H1 (cell line): ENCODE measurements around the gene WWC1. TPM values are rescaled to one million over a fixed set of nuclear protein-coding genes. Genes with fewer than 3 reads are reported as not detected.

Experiments used
- CTCF ChIA-PET: fragments of 300-600 bp; sonication (Branson Sonifier 250); formaldehyde crosslinking; loops from one replicate; lab custom pipeline; 2021; ENCODE audit not compliant: partially characterized antibody; lab: Charles Lee
- POLR2A ChIA-PET: fragments of 300-600 bp; sonication (Branson Sonifier 250); formaldehyde crosslinking; loops from one replicate; lab custom pipeline; 2021; ENCODE audit warnings: inconsistent platforms; ENCODE audit not compliant: partially characterized antibody; lab: Charles Lee
- DNase-seq, 2 experiments: peaks; one replicate each; pipeline versions ENCODE4 v3.0.0 to v3.0.0-alpha.2; 2010 to 2022; ENCODE audit warnings: low spot score in 2 of 2, low read depth in 1 of 2, mixed read lengths in 1 of 2
- FAIRE-seq: peaks from 2 replicates; lab custom pipeline; 2011; peaks lifted over from hg19 to GRCh38; lab: Jason Lieb, UNC
- H2AFZ ChIP-seq: 2 replicates; pipeline ENCODE4 v1.8.1; 2012; ENCODE audit warnings: low read length, inconsistent platforms
- H2AK5ac ChIP-seq: 2 replicates; pipeline ENCODE4 v1.6.1; 2013; ENCODE audit warnings: low read depth, low read length
- H2BK120ac ChIP-seq: replicated peaks from 2 replicates; pipeline ENCODE3; 2013; ENCODE audit warnings: low read depth, low read length, inconsistent platforms
- H2BK12ac ChIP-seq: 2 replicates; pipeline ENCODE4 v1.6.1; 2013; ENCODE audit warnings: low read depth, low read length
- H2BK15ac ChIP-seq: 2 replicates; pipeline ENCODE4 v1.6.1; 2013; ENCODE audit warnings: low read length
- H2BK20ac ChIP-seq: 2 replicates; pipeline ENCODE4 v1.6.1; 2013; ENCODE audit warnings: low read length
- H2BK5ac ChIP-seq: 2 replicates; pipeline ENCODE4 v1.6.1; 2013; ENCODE audit warnings: low read depth, low read length
- H3K14ac ChIP-seq: 2 replicates; pipeline ENCODE4 v1.6.1; 2013; ENCODE audit warnings: inconsistent platforms; ENCODE audit not compliant: insufficient read length
- H3K18ac ChIP-seq: 2 replicates; pipeline ENCODE4 v1.6.1; 2013; ENCODE audit warnings: low read length; ENCODE audit errors: extremely low read depth
- H3K23ac ChIP-seq: 2 replicates; pipeline ENCODE4 v1.6.1; 2013; ENCODE audit warnings: inconsistent platforms; ENCODE audit not compliant: insufficient read length
- H3K23me2 ChIP-seq: 2 replicates; pipeline ENCODE4 v1.6.1; 2013; ENCODE audit warnings: low read depth, low read length
- H3K27ac ChIP-seq: 2 replicates; pipeline ENCODE4 v1.6.1; 2011; ENCODE audit warnings: low read depth, low read length, inconsistent platforms
- H3K27me3 ChIP-seq, 4 experiments: replicated peaks in 1 of 4; 1 replicate in 1 of 4; 2 replicates in 3 of 4; pipeline versions ENCODE4 v1.6.1 to v1.8.1; 2011 to 2013; ENCODE audit warnings: low read length in 3 of 4, mild to moderate bottlenecking in 3 of 4, inconsistent platforms in 2 of 4, mixed read lengths in 2 of 4, moderate library complexity in 1 of 4; ENCODE audit not compliant: control insufficient read depth in 3 of 4, insufficient read depth in 3 of 4; ENCODE audit errors: extremely low read depth in 1 of 4
- H3K36me3 ChIP-seq, 4 experiments: 2 replicates each; pipeline versions ENCODE4 v1.6.1 to v1.8.1; 2011 to 2013; ENCODE audit warnings: mild to moderate bottlenecking in 4 of 4, low read length in 3 of 4, moderate library complexity in 2 of 4, control low read depth in 1 of 4, inconsistent platforms in 1 of 4; ENCODE audit not compliant: insufficient read depth in 4 of 4, control insufficient read depth in 2 of 4
- H3K4ac ChIP-seq: replicated peaks from 2 replicates; pipeline ENCODE3; 2013; ENCODE audit warnings: low read length, low read depth, mixed read lengths, inconsistent platforms; ENCODE audit not compliant: insufficient read length
- H3K4me1 ChIP-seq, 4 experiments: replicated peaks in 1 of 4; 1 replicate in 1 of 4; 2 replicates in 3 of 4; pipeline versions ENCODE4 v1.6.1 to v1.8.1; 2011 to 2013; ENCODE audit warnings: low read length in 3 of 4, inconsistent platforms in 2 of 4, mixed read lengths in 1 of 4; ENCODE audit not compliant: insufficient read depth in 4 of 4, control insufficient read depth in 3 of 4
- H3K4me2 ChIP-seq, 2 experiments: 2 replicates each; pipeline versions ENCODE4 v1.6.1 to v1.8.1; 2011 to 2013; ENCODE audit warnings: low read depth in 2 of 2, low read length in 2 of 2, control low read depth in 1 of 2, inconsistent platforms in 1 of 2, mild to moderate bottlenecking in 1 of 2; ENCODE audit not compliant: insufficient read depth in 1 of 2
- H3K4me3 ChIP-seq, 4 experiments: fragments of 200-600, 300-600 bp in 1 of 4; sonication (generic), shearing (Covaris generic), sonication (Bioruptor Twin) in 1 of 4; 2 replicates each; pipeline versions ENCODE4 v1.5.1 to v1.8.1; 2011 to 2016; ENCODE audit warnings: low read length in 4 of 4, low read depth in 3 of 4, control low read depth in 2 of 4, inconsistent platforms in 2 of 4, mild to moderate bottlenecking in 2 of 4, mixed read lengths in 1 of 4, moderate library complexity in 1 of 4; ENCODE audit not compliant: insufficient read depth in 2 of 4; ENCODE audit errors: extremely low read depth in 1 of 4
- H3K56ac ChIP-seq: replicated peaks from 2 replicates; pipeline ENCODE3; 2013; ENCODE audit warnings: low read depth, mild to moderate bottlenecking, mixed read lengths, low read length, inconsistent platforms; ENCODE audit not compliant: insufficient read length
- H3K79me1 ChIP-seq: 2 replicates; pipeline ENCODE4 v1.6.1; 2013; ENCODE audit warnings: low read depth, low read length, control low read depth
- H3K79me2 ChIP-seq, 2 experiments: 2 replicates each; pipeline versions ENCODE4 v1.6.1 to v1.8.1; 2012 to 2013; ENCODE audit warnings: low read length in 2 of 2, mild to moderate bottlenecking in 2 of 2, inconsistent platforms in 1 of 2; ENCODE audit not compliant: insufficient read depth in 2 of 2, control insufficient read depth in 1 of 2
- H3K9ac ChIP-seq, 4 experiments: replicated peaks in 1 of 4; 1 replicate in 1 of 4; 2 replicates in 3 of 4; pipeline versions ENCODE4 v1.6.1 to v1.8.1; 2011 to 2013; ENCODE audit warnings: low read depth in 3 of 4, low read length in 3 of 4, control low read depth in 2 of 4, mild to moderate bottlenecking in 2 of 4, moderate library complexity in 2 of 4, inconsistent platforms in 1 of 4; ENCODE audit errors: extremely low read depth in 1 of 4
- H3K9me3 ChIP-seq, 2 experiments: 2 replicates each; pipeline versions ENCODE4 v1.6.1 to v1.8.1; 2012 to 2013; ENCODE audit warnings: mild to moderate bottlenecking in 2 of 2, moderate library complexity in 2 of 2, control low read depth in 1 of 2, inconsistent platforms in 1 of 2, low read depth in 1 of 2, low read length in 1 of 2, mixed read lengths in 1 of 2; ENCODE audit not compliant: insufficient read depth in 2 of 2
- H4K20me1 ChIP-seq, 2 experiments: replicated peaks in 1 of 2; 2 replicates each; pipeline versions ENCODE3 to v1.8.1; 2011 to 2013; ENCODE audit warnings: inconsistent platforms in 2 of 2, low read length in 2 of 2, mild to moderate bottlenecking in 1 of 2; ENCODE audit not compliant: insufficient read depth in 2 of 2, control insufficient read depth in 1 of 2
- H4K5ac ChIP-seq: 2 replicates; pipeline ENCODE4 v1.6.1; 2013; ENCODE audit warnings: low read length, low read depth, mixed read lengths, inconsistent platforms; ENCODE audit not compliant: insufficient read length
- H4K8ac ChIP-seq: 2 replicates; pipeline ENCODE4 v1.8.0; 2013; ENCODE audit warnings: mild to moderate bottlenecking, moderate library complexity, low read length, inconsistent platforms; ENCODE audit not compliant: insufficient read depth; ENCODE audit errors: extremely low read depth
- H4K91ac ChIP-seq: replicated peaks from 2 replicates; pipeline ENCODE3; 2013; ENCODE audit warnings: low read length, mixed read lengths, inconsistent platforms; ENCODE audit not compliant: insufficient read length
- GABPA ChIP-seq: IDR thresholded peaks from 2 replicates; pipeline ENCODE4 v1.6.1; 2011; ENCODE audit warnings: mild to moderate bottlenecking, low read length, moderate library complexity, borderline replicate concordance; ENCODE audit not compliant: insufficient read depth
- HDAC6 ChIP-seq: IDR thresholded peaks from one replicate; pipeline ENCODE4 v1.7.1; 2012; ENCODE audit warnings: low read depth, mild to moderate bottlenecking, inconsistent platforms, low read length, moderate library complexity
- JUND ChIP-seq: IDR thresholded peaks from 2 replicates; pipeline ENCODE4 v1.6.1; 2011; ENCODE audit warnings: mild to moderate bottlenecking, improper control_type of control experiment, low read length
- POU5F1 ChIP-seq: IDR thresholded peaks from 2 replicates; pipeline ENCODE4 v1.6.1; 2011; ENCODE audit warnings: low read depth, mild to moderate bottlenecking, low read length, moderate library complexity
- RNF2 ChIP-seq: fragments of 200-900, 300-1000 bp; sonication (generic); IDR thresholded peaks from 2 replicates; pipeline ENCODE4 v1.7.1; 2016; ENCODE audit warnings: borderline replicate concordance, low read depth, mild to moderate bottlenecking, antibody characterized with exemption, low read length; ENCODE audit not compliant: poor library complexity, severe bottlenecking; ENCODE audit errors: missing control alignments
- SAP30 ChIP-seq: fragments of 300-600 bp; sonication (generic); IDR thresholded peaks from 2 replicates; pipeline ENCODE4 v1.7.1; 2012; ENCODE audit warnings: low read length, moderate library complexity, mild to moderate bottlenecking, inconsistent platforms; ENCODE audit not compliant: insufficient read depth, insufficient replicate concordance
- SIN3A ChIP-seq, 2 experiments: IDR thresholded peaks in 1 of 2; conservative IDR thresholded peaks in 1 of 2; 2 replicates each; pipeline ENCODE4 v1.6.1; 2011 to 2012; ENCODE audit warnings: low read length in 2 of 2, improper control_type of control experiment in 1 of 2, low read depth in 1 of 2, mild to moderate bottlenecking in 1 of 2
- SIRT6 ChIP-seq: IDR thresholded peaks from one replicate; pipeline ENCODE4 v1.7.1; 2012; ENCODE audit warnings: low read length, inconsistent platforms
- SRF ChIP-seq: IDR thresholded peaks from 2 replicates; pipeline ENCODE4 v1.6.1; 2011; ENCODE audit warnings: mild to moderate bottlenecking, low read depth, low read length, moderate library complexity
- USF2 ChIP-seq: IDR thresholded peaks from 2 replicates; pipeline ENCODE4 v1.6.1; 2011; ENCODE audit warnings: low read length, improper control_type of control experiment
- WGBS, 2 experiments: shearing (Covaris generic) in 1 of 2; methylation state at CpG; one replicate each; pipeline versions ENCODE4 v1.1.6 to v1.1.7; 2013 to 2015; ENCODE audit warnings: low lambda C conversion rate in 2 of 2, mixed read lengths in 2 of 2, inconsistent platforms in 1 of 2, low coverage in 1 of 2, missing lambda C conversion rate in 1 of 2; ENCODE audit not compliant: insufficient replicate concordance in 2 of 2, insufficient coverage in 1 of 2, insufficient read length in 1 of 2; ENCODE audit errors: extremely low coverage in 1 of 2, missing lambda C conversion rate in 1 of 2; 5-methylcytosine and 5-hydroxymethylcytosine counted together
- polyA plus RNA-seq, 7 experiments: library from polyadenylated mRNA; depleted of rRNA in 3 of 7; stranded (reverse) in 5 of 7; unstranded in 2 of 7; fragments of >200 nt in 5 of 7; fragments of 200-250 nt in 2 of 7; gene quantifications; 1 replicate in 5 of 7; 2 replicates in 1 of 7; 4 replicates in 1 of 7; pipeline versions ENCODE4 v1.2.1 to v1.2.3, GENCODE V29; 2011 to 2013; ENCODE audit warnings: missing spikeins in 2 of 7, mixed read lengths in 2 of 7
- total RNA-seq: library from RNA; stranded (reverse); fragmentation: NEBNext Ultra II Directional; extraction: Animal tissue kit (Norgen Biotek cat#: 25700); gene quantifications from 2 replicates; pipeline ENCODE4 v1.2.1, GENCODE V29; 2021

Gene WWC1
- total and polyA plus RNA-seq, 2 of the 8 experiments (the other 6 are each of a cell fraction or from before 2014, with no cell fraction given), result 16.4 to 41.1 TPM

GRCh38 chr5:168482361-168482760 lies 190.9 kb downstream of the WWC1 start:
- Histone ChIP-seq H3K9me3 (no peaks in the 10 kb centered on the region), H2BK120ac (no peak overlapping the region), H3K23me2 (no peaks in the 10 kb centered on the region; the same call in 1 of the 2 replicates), H3K18ac (no peak overlapping the region), H2BK5ac (no peak overlapping the region), H3K23ac (no peak overlapping the region), H3K14ac (no peak overlapping the region), H2AK5ac (no peak overlapping the region), H2BK15ac (no peak overlapping the region), H3K79me1 (0 out of 2 replicates have a peak, but pooled peaks cover 2% of the 10 kb centered on the region), H3K56ac (no peak overlapping the region), H2AFZ (no peak overlapping the region), H2BK20ac (no peak overlapping the region), H4K5ac (no peak overlapping the region), H3K4me2 (no peak overlapping the region), H3K79me2 (peaks cover 0 to 9% of the 10 kb centered on the region in 2 experiments; a peak in 2 of 4 replicates)
- FAIRE-seq, result no peak
- TF ChIP-seq SAP30, result no peak
- TF ChIP-seq JUND, result no peak
- TF ChIP-seq GABPA, result no peak
- no peak for TF ChIP-seq POU5F1
- TF ChIP-seq SIN3A (conservative IDR thresholded peaks at IDR 0.05 in 1 of 2, IDR thresholded peaks at IDR 0.05 in 1 of 2; ENCODE audit: low read depth in 1 of 2, low read length in 2 of 2), result no peak
- TF ChIP-seq RNF2, result no peak
- TF ChIP-seq USF2, result no peak
- TF ChIP-seq SIRT6, result no peak
- TF ChIP-seq HDAC6, result no peak
- TF ChIP-seq SRF, result no peak
- TF ChIP-seq, all 59 proteins: peak for 0
- no peak overlapping the region for H3K4me3 ChIP-seq
- H3K27me3 ChIP-seq, result no peaks in the 10 kb centered on the region
- no peak overlapping the region for H2BK12ac ChIP-seq
- DNase-seq, result no peak
- H3K27ac ChIP-seq, result no peak overlapping the region
- peaks cover 0 to 2% (median 2%) of the 10 kb centered on the region in 4 experiments; a peak in 3 of 7 replicates for H3K4me1 ChIP-seq
- 77% methylated on average over 5 of the region's 5 CpGs; no CpG with 5 or more reads in 1 of the 2 experiments for WGBS, 2 experiments
- no peak overlapping the region for H4K91ac ChIP-seq
- POLR2A ChIA-PET, result no interaction called here
- no peak overlapping the region for H4K8ac ChIP-seq
- no peak overlapping the region for H3K9ac ChIP-seq
- H3K36me3 ChIP-seq, result no peaks in the 10 kb centered on the region
- CTCF ChIA-PET, result interaction anchor here (0.7 to 2.4 kb wide), 2 partner anchors 10 to 213 kb away, joined by 5 to 11 read pairs; no protein-coding TSS in a partner anchor
- no peak overlapping the region for H3K4ac ChIP-seq
- H4K20me1 ChIP-seq, result no peaks in the 10 kb centered on the region
